Measurements from ENCODE around the gene CDK18.

Gene CDK18

GRCh38 chr1:205537386-205538018 lies 33.0 kb downstream of the CDK18 start:
- TF ChIP-seq CTCF (IDR thresholded peaks at IDR 0.05; ENCODE audit: low read depth, low read length), result no peak
- peak; percentile 42 to 53 for DNase-seq (ENCODE audit: low read depth in 2 of 2)
- H3K4me3 ChIP-seq (replicated peaks in 1 of 2; ENCODE audit: low read depth in 2 of 2, low read length in 2 of 2), result no peak overlapping the region

- TF ChIP-seq CTCF (IDR thresholded peaks at IDR 0.05; ENCODE audit: low read depth, low read length), result no peak
- no peak overlapping the region for H3K4me3 ChIP-seq (replicated peaks in 1 of 2; ENCODE audit: low read depth in 2 of 2, low read length in 2 of 2)
- DNase-seq (ENCODE audit: low read depth in 2 of 2), result peak; percentile 27 to 43
Observed at GRCh38 chr1:205538235-205538840, 33.9 kb downstream of the CDK18 start.

- no peak overlapping the region for H3K4me3 ChIP-seq (replicated peaks in 1 of 2; ENCODE audit: low read depth in 2 of 2, low read length in 2 of 2)
- no peak for DNase-seq (ENCODE audit: low read depth in 2 of 2)
- TF ChIP-seq CTCF (IDR thresholded peaks at IDR 0.05; ENCODE audit: low read depth, low read length), result no peak
Observed at GRCh38 chr1:205541161-205541886, 36.9 kb downstream of the CDK18 start.

- no peak for DNase-seq (ENCODE audit: low read depth in 2 of 2)
Observed at GRCh38 chr1:205542367-205542766, 37.9 kb downstream of the CDK18 start.

GRCh38 chr1:205543351-205544301 lies 39.2 kb downstream of the CDK18 start:
- TF ChIP-seq CTCF (IDR thresholded peaks at IDR 0.05; ENCODE audit: low read depth, low read length), result peak; percentile 25
- peak overlapping the region; percentile 22 to 40 for H3K4me3 ChIP-seq (replicated peaks in 1 of 2; ENCODE audit: low read depth in 2 of 2, low read length in 2 of 2)
- peak; percentile 95 to 96 for DNase-seq (ENCODE audit: low read depth in 2 of 2)

More at GRCh38 chr1:205542367-205542766, 37.9 kb downstream of the CDK18 start:
- no peak overlapping the region for H3K4me3 ChIP-seq (replicated peaks in 1 of 2; ENCODE audit: low read depth in 2 of 2, low read length in 2 of 2)
- TF ChIP-seq CTCF (IDR thresholded peaks at IDR 0.05; ENCODE audit: low read depth, low read length), result no peak
